Measurements from ENCODE around the gene SMYD3. TPM values are rescaled to one million over a fixed set of nuclear protein-coding genes. Genes with fewer than 3 reads are reported as not detected.

The SMYD3 gene
- total and polyA plus RNA-seq, 5 donors from 2014 or later, result 17.7 to 36.6 (median 28.9) TPM

DNA sequence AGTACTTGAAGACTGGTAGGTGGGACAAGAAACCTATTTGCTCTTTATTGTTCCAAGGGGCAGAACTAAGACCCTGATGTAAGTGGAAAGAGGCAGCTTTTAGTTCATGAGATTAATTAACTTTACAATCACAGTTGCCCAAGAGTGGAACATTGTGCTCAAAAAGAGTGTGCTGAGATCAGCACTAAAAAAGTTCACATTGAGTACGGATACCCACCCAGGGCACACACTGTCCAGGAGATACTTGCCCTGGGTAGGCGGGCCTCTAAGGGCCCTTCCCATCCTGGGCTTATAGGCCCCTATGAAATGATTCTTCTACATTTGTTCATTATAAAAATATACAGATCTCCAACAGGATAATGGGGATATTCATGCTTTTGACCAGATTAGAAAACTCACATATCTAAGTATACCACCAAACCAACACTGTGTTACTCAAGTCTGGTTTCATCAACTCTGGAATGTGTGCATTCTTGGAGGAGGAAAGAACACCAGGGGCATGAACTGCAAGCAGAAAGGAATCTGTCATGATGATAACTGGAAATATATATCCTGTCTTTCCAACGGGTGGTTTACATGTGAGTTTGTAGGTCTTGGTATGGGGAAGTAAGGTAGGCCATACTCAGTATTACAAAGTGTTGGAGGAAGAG is 626.2 kb downstream of the SMYD3 start:
- no peak overlapping the region for H3K27ac ChIP-seq (ENCODE audit: insufficient read depth, low read length, poor library complexity, severe bottlenecking)
- Mint-ChIP-seq H3K4me3 (no peak overlapping the region), H3K27me3 (no peaks in the 10 kb centered on the region), H3K9me3 (peaks cover 0 to 5% (median 0%) of the 10 kb centered on the region in 7 donors), H3K27ac (no peak overlapping the region), H3K4me1 (peaks cover 0 to 6% (median 4%) of the 10 kb centered on the region in 4 donors), H3K36me3 (peaks cover 8% of the 10 kb centered on the region)
- ATAC-seq (ENCODE audit: low read depth in 2 of 2), result no peak
- no peak for DNase-seq
- no peaks in the 10 kb centered on the region for H3K36me3 ChIP-seq (ENCODE audit: control insufficient read depth, insufficient read depth, low read length)
- no peaks in the 10 kb centered on the region for H3K27me3 ChIP-seq (ENCODE audit: control insufficient read depth, insufficient read depth, low read length)
- no peaks in the 10 kb centered on the region for H3K9me3 ChIP-seq (ENCODE audit: control insufficient read depth in 2 of 2, low read length in 2 of 2)
- H3K4me1 ChIP-seq (ENCODE audit: control insufficient read depth, insufficient read depth, low read length, poor library complexity, severe bottlenecking), result no peaks in the 10 kb centered on the region
- no peak overlapping the region for H3K4me3 ChIP-seq (ENCODE audit: low read depth, low read length)

DNA sequence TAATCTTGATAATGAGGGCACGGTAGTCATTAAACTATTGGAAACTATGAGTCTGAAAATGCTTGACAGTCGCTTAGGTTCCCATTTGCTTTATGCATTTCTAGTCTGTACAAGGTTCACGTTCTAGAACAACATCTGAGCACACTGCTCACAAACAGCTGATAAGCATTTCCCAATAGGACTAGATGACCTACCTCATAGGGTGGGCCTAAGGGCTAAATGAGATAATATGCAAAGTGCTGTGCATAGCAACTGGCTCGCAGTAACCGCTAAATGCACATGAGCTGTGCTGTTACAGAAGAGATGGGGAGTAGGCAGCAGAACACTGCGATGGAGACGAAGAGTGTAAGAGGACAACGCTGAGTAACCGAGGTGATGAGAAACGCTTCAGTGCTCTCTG is 628.0 kb downstream of the SMYD3 start:
- Histone ChIP-seq H3K36me3 (ENCODE audit: control insufficient read depth, insufficient read depth, low read length) (no peaks in the 10 kb centered on the region), H3K27me3 (ENCODE audit: control insufficient read depth, insufficient read depth, low read length) (no peaks in the 10 kb centered on the region), H3K4me3 (ENCODE audit: low read depth, low read length) (no peak overlapping the region), H3K27ac (ENCODE audit: insufficient read depth, low read length, poor library complexity, severe bottlenecking) (no peak overlapping the region), H3K4me1 (ENCODE audit: control insufficient read depth, insufficient read depth, low read length, poor library complexity, severe bottlenecking) (no peaks in the 10 kb centered on the region), H3K9me3 (ENCODE audit: control insufficient read depth in 2 of 2, low read length in 2 of 2) (no peaks in the 10 kb centered on the region)
- no peaks in the 10 kb centered on the region for H3K27me3 Mint-ChIP-seq
- H3K4me3 Mint-ChIP-seq, result no peak overlapping the region
- DNase-seq (no peak), ATAC-seq (ENCODE audit: low read depth in 2 of 2) (no peak)
- H3K9me3 Mint-ChIP-seq, result no peaks in the 10 kb centered on the region
- H3K36me3 Mint-ChIP-seq, result no peaks in the 10 kb centered on the region
- no peak overlapping the region for H3K27ac Mint-ChIP-seq
- H3K4me1 Mint-ChIP-seq, result peaks cover 0 to 6% (median 4%) of the 10 kb centered on the region in 4 donors

DNA sequence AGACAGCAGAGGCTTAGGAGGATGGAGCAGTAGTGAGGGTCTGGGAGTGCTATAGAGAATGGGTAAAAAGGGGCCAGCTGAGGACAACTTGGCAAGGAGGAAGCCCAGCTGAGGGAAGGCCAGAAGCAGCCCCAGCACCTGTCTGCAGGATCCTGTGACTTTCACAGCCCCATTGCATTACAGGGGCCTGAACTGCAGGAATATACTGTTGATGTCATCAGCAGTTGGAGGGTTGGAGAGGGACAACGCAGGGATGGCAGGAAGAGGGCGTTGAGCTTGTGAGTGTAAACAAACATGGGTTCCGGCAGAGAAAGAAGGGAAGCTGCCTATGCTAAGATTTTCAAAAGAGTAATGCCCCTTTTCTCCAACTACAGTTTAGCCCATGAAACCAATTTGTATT is 628.5 kb downstream of the SMYD3 start:
- H3K4me1 Mint-ChIP-seq, result peaks cover 0 to 5% (median 3%) of the 10 kb centered on the region in 4 donors
- H3K27me3 ChIP-seq (ENCODE audit: control insufficient read depth, insufficient read depth, low read length), result no peaks in the 10 kb centered on the region

DNA sequence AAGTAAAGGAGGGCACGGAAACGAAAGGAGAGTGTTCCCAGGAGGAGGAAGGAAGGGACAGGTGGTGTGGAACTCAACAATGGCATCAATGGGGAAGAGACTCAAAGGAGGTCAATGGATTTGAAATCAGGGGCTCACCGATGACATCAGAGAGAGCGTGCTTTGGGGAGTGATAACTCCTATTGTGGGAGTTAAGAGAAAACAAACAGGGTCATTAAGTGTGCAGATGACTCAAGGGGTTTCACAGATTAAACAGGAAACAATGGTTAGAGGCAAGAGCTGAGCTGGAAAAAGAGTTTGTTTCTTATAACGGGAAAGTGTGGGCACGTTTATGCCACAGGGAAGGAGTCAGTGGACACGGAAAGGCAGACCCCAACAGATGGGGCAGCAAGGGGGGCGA is 629.1 kb downstream of the SMYD3 start:
- Histone ChIP-seq H3K4me1 (ENCODE audit: control insufficient read depth, insufficient read depth, low read length, poor library complexity, severe bottlenecking) (no peaks in the 10 kb centered on the region), H3K36me3 (ENCODE audit: control insufficient read depth, insufficient read depth, low read length) (no peaks in the 10 kb centered on the region), H3K9me3 (ENCODE audit: control insufficient read depth in 2 of 2, low read length in 2 of 2) (no peaks in the 10 kb centered on the region), H3K4me3 (ENCODE audit: low read depth, low read length) (no peak overlapping the region), H3K27ac (ENCODE audit: insufficient read depth, low read length, poor library complexity, severe bottlenecking) (no peak overlapping the region), H3K27me3 (ENCODE audit: control insufficient read depth, insufficient read depth, low read length) (no peaks in the 10 kb centered on the region)
- Mint-ChIP-seq H3K27me3 (no peaks in the 10 kb centered on the region), H3K4me3 (no peak overlapping the region), H3K9me3 (no peaks in the 10 kb centered on the region), H3K4me1 (peaks cover 0 to under 1% (median 0%) of the 10 kb centered on the region in 4 donors), H3K36me3 (no peaks in the 10 kb centered on the region), H3K27ac (no peak overlapping the region)
- no peak for ATAC-seq (ENCODE audit: low read depth in 2 of 2)
- DNase-seq, result no peak

More for the DNA sequence above, 628.5 kb downstream of the SMYD3 start:
- H3K9me3 Mint-ChIP-seq, result no peaks in the 10 kb centered on the region
- no peak overlapping the region for H3K4me3 ChIP-seq (ENCODE audit: low read depth, low read length)
- H3K27ac Mint-ChIP-seq, result no peak overlapping the region
- H3K27ac ChIP-seq (ENCODE audit: insufficient read depth, low read length, poor library complexity, severe bottlenecking), result no peak overlapping the region
- no peaks in the 10 kb centered on the region for H3K4me1 ChIP-seq (ENCODE audit: control insufficient read depth, insufficient read depth, low read length, poor library complexity, severe bottlenecking)
- no peak overlapping the region for H3K4me3 Mint-ChIP-seq
- no peaks in the 10 kb centered on the region for H3K36me3 Mint-ChIP-seq
- no peaks in the 10 kb centered on the region for H3K9me3 ChIP-seq (ENCODE audit: control insufficient read depth in 2 of 2, low read length in 2 of 2)
- H3K27me3 Mint-ChIP-seq, result no peaks in the 10 kb centered on the region
- no peak for ATAC-seq (ENCODE audit: low read depth in 2 of 2)
- H3K36me3 ChIP-seq (ENCODE audit: control insufficient read depth, insufficient read depth, low read length), result no peaks in the 10 kb centered on the region
- no peak for DNase-seq

DNA sequence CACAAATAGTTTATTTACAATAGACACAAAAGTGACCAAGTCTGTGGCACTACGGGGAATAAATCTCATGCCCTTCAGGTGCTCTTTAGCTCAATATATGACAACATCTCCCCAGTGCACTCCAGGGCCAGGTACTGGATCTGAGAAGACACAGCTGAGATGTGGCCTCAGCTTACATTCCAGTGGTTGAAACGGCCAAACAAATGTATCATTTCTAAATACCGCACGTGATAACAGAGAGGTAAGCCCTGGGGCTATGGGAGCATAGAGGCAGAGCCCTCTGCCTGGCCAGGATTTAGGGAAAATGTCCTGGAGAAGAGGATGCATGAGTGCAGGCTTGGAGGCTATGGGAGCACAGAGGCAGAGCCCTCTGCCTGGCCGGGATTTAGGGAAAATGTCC is 630.5 kb downstream of the SMYD3 start:
- no peak for ATAC-seq (ENCODE audit: low read depth in 2 of 2)

DNA sequence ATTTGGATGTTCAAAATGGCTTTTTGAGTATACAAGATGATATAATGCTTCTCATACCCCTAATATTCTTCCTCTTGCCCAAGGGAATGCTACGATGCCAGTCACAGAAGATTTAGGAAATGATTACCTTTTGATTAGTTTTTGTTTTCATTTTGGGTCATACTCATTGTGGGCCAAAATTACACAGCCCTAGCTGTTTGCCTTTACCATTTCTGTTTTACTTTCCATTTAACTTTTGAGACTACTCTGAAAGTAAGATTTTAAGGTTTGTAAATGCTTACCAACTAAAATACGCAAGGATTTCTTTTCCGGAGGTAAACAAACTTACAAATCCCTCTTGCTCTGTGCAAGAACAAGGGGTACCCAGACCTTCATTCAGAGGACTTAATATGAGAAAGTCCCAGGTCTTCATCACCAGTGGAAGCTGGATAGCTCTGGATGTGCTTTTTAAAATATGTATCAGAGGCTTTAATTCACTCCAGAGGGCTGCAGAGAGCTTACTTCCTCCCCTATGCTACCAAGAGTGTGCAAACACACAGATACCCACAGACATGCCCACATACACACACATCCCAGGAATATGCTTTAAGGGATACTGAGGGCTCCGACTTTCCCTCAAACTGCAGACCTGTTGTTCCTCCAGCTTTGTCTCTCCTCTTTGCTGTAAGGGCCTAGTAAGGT is 631.4 kb downstream of the SMYD3 start:
- Histone ChIP-seq H3K4me3 (ENCODE audit: low read depth, low read length) (no peak overlapping the region), H3K36me3 (ENCODE audit: control insufficient read depth, insufficient read depth, low read length) (no peaks in the 10 kb centered on the region), H3K27ac (ENCODE audit: insufficient read depth, low read length, poor library complexity, severe bottlenecking) (no peak overlapping the region), H3K9me3 (ENCODE audit: control insufficient read depth in 2 of 2, low read length in 2 of 2) (no peaks in the 10 kb centered on the region), H3K4me1 (ENCODE audit: control insufficient read depth, insufficient read depth, low read length, poor library complexity, severe bottlenecking) (no peaks in the 10 kb centered on the region), H3K27me3 (ENCODE audit: control insufficient read depth, insufficient read depth, low read length) (no peaks in the 10 kb centered on the region)
- Mint-ChIP-seq H3K4me3 (no peak overlapping the region), H3K4me1 (no peaks in the 10 kb centered on the region), H3K36me3 (peaks cover 5% of the 10 kb centered on the region), H3K27ac (no peak overlapping the region), H3K9me3 (no peaks in the 10 kb centered on the region), H3K27me3 (no peaks in the 10 kb centered on the region)
- no peak for DNase-seq
- no peak for ATAC-seq (ENCODE audit: low read depth in 2 of 2)

More for the DNA sequence above, 630.5 kb downstream of the SMYD3 start:
- H3K27me3 Mint-ChIP-seq, result no peaks in the 10 kb centered on the region
- H3K4me1 ChIP-seq (ENCODE audit: control insufficient read depth, insufficient read depth, low read length, poor library complexity, severe bottlenecking), result no peaks in the 10 kb centered on the region
- H3K27ac ChIP-seq (ENCODE audit: insufficient read depth, low read length, poor library complexity, severe bottlenecking), result no peak overlapping the region
- no peak for DNase-seq
- no peaks in the 10 kb centered on the region for H3K9me3 Mint-ChIP-seq
- H3K4me3 Mint-ChIP-seq, result no peak overlapping the region
- H3K36me3 Mint-ChIP-seq, result peaks cover 4% of the 10 kb centered on the region
- no peaks in the 10 kb centered on the region for H3K9me3 ChIP-seq (ENCODE audit: control insufficient read depth in 2 of 2, low read length in 2 of 2)
- H3K27ac Mint-ChIP-seq, result no peak overlapping the region
- no peaks in the 10 kb centered on the region for H3K36me3 ChIP-seq (ENCODE audit: control insufficient read depth, insufficient read depth, low read length)
- no peak overlapping the region for H3K4me3 ChIP-seq (ENCODE audit: low read depth, low read length)
- H3K4me1 Mint-ChIP-seq, result no peaks in the 10 kb centered on the region
- H3K27me3 ChIP-seq (ENCODE audit: control insufficient read depth, insufficient read depth, low read length), result no peaks in the 10 kb centered on the region

DNA sequence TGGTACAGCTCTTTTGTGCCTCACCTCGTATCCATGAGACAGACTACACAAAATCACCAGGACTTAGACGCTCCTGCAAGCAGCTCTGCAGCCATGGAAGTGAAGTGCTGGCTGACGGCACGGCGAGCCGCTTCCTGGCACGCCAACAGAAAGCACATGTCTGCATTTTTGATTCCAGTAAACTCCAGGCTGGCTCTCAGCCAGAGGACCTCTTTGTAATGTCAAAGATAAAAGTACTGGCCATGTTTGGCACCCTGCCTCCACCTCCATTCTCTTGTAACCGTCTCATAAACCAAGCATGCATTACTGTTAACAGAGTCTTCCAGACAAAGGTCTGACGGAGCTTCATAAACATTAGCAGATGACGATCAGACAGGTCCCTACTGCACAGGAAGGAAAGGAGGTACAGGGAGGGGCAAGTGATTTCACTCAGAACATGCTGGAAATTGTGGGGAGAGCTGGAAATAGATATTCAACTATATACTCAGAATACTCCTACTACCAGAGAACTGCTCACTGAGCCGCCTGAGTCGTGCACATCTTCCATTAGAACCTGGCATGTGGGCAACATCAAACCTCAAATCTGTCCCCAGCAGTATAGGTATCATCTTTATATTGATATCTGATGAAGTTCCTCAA is 632.0 kb downstream of the SMYD3 start:
- no peaks in the 10 kb centered on the region for H3K4me1 ChIP-seq (ENCODE audit: control insufficient read depth, insufficient read depth, low read length, poor library complexity, severe bottlenecking)
- Mint-ChIP-seq H3K27me3 (no peaks in the 10 kb centered on the region), H3K27ac (no peak overlapping the region), H3K4me3 (no peak overlapping the region), H3K9me3 (no peaks in the 10 kb centered on the region), H3K36me3 (peaks cover 9% of the 10 kb centered on the region), H3K4me1 (no peaks in the 10 kb centered on the region)
- no peaks in the 10 kb centered on the region for H3K36me3 ChIP-seq (ENCODE audit: control insufficient read depth, insufficient read depth, low read length)
- no peaks in the 10 kb centered on the region for H3K27me3 ChIP-seq (ENCODE audit: control insufficient read depth, insufficient read depth, low read length)
- ATAC-seq (ENCODE audit: low read depth in 2 of 2) (no peak), DNase-seq (no peak)
- H3K9me3 ChIP-seq (ENCODE audit: control insufficient read depth in 2 of 2, low read length in 2 of 2), result no peaks in the 10 kb centered on the region
- H3K4me3 ChIP-seq (ENCODE audit: low read depth, low read length), result no peak overlapping the region
- H3K27ac ChIP-seq (ENCODE audit: insufficient read depth, low read length, poor library complexity, severe bottlenecking), result no peak overlapping the region

Data from CD4-positive, CD25-positive, alpha-beta regulatory T cell (primary cell).